Measurements from ENCODE around the gene PIP5K1C. TPM values are rescaled to one million over a fixed set of nuclear protein-coding genes. Genes with fewer than 3 reads are reported as not detected.

Gene PIP5K1C, protein sequence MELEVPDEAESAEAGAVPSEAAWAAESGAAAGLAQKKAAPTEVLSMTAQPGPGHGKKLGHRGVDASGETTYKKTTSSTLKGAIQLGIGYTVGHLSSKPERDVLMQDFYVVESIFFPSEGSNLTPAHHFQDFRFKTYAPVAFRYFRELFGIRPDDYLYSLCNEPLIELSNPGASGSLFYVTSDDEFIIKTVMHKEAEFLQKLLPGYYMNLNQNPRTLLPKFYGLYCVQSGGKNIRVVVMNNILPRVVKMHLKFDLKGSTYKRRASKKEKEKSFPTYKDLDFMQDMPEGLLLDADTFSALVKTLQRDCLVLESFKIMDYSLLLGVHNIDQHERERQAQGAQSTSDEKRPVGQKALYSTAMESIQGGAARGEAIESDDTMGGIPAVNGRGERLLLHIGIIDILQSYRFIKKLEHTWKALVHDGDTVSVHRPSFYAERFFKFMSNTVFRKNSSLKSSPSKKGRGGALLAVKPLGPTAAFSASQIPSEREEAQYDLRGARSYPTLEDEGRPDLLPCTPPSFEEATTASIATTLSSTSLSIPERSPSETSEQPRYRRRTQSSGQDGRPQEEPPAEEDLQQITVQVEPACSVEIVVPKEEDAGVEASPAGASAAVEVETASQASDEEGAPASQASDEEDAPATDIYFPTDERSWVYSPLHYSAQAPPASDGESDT
- 39.5 and 40.1 TPM in 2 replicates for total RNA-seq
- long read RNA-seq, partial matches to known transcripts, result 0 of 2 reads
- long read RNA-seq, other reads (novel, unspliced or antisense), result 2 of 2 reads

GRCh38 chr19:3700242-3701032, at the start of gene PIP5K1C:
PIP5K1C (minus strand) TSS chr19:3700468; CDS start chr19:3700390, 78 bp downstream.
- peak; percentile 97 for DNase-seq (ENCODE audit: low read depth, low spot score)
- H3K27ac Mint-ChIP-seq (ENCODE audit: unreplicated experiment), result no peak within 1 kb of the TSS

DNA sequence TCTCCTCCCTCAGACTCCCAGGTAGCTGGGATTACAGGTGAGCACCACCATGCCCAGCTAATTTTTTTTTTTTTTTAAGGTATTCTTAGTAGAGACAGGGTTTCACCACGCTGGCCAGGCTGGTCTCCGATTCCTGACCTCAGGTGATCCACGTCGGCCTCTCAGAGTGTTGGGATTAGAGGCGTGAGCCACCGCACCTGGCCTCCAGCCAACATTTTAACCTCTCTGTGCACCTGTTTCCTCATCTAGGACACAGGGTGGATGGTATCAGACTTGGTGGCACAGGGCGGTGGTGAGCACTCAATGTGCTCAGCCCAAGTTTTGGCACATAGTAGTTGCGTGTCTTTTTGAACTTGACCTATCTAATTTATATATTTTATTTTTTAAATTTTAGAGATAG, 48.7 kb upstream of the PIP5K1C start:
- Mint-ChIP-seq H3K27me3 (ENCODE audit: low read depth) (no peaks in the 10 kb centered on the region), H3K27ac (ENCODE audit: unreplicated experiment) (no peak overlapping the region), H3K4me3 (no peak overlapping the region), H3K36me3 (ENCODE audit: low read depth) (no peaks in the 10 kb centered on the region), H3K9me3 (no peaks in the 10 kb centered on the region), H3K4me1 (no peaks in the 10 kb centered on the region)
- DNase-seq (ENCODE audit: low read depth, low spot score), result no peak
- no peak for TF ChIP-seq CTCF (conservative IDR thresholded peaks at IDR 0.05)

More at GRCh38 chr19:3700242-3701032, at the start of gene PIP5K1C:
- Mint-ChIP-seq H3K4me3 (peak within 1 kb of the TSS; percentile 92), H3K9me3 (no peaks in the 10 kb centered on the region), H3K36me3 (ENCODE audit: low read depth) (no peaks in the 10 kb centered on the region), H3K4me1 (peaks cover 13% of the 10 kb centered on the region), H3K27me3 (ENCODE audit: low read depth) (peaks cover 3% of the 10 kb centered on the region)
- TF ChIP-seq CTCF (conservative IDR thresholded peaks at IDR 0.05), result peak; percentile 77

- Mint-ChIP-seq H3K4me3 (no peak overlapping the region), H3K27me3 (ENCODE audit: low read depth) (no peaks in the 10 kb centered on the region), H3K9me3 (no peaks in the 10 kb centered on the region), H3K27ac (ENCODE audit: unreplicated experiment) (peak overlapping the region; percentile 35), H3K36me3 (ENCODE audit: low read depth) (no peaks in the 10 kb centered on the region), H3K4me1 (no peaks in the 10 kb centered on the region)
- no peak for TF ChIP-seq CTCF (conservative IDR thresholded peaks at IDR 0.05)
- DNase-seq (ENCODE audit: low read depth, low spot score), result no peak
Observed at GRCh38 chr19:3746371-3747056, 46.2 kb upstream of the PIP5K1C start.

DNA sequence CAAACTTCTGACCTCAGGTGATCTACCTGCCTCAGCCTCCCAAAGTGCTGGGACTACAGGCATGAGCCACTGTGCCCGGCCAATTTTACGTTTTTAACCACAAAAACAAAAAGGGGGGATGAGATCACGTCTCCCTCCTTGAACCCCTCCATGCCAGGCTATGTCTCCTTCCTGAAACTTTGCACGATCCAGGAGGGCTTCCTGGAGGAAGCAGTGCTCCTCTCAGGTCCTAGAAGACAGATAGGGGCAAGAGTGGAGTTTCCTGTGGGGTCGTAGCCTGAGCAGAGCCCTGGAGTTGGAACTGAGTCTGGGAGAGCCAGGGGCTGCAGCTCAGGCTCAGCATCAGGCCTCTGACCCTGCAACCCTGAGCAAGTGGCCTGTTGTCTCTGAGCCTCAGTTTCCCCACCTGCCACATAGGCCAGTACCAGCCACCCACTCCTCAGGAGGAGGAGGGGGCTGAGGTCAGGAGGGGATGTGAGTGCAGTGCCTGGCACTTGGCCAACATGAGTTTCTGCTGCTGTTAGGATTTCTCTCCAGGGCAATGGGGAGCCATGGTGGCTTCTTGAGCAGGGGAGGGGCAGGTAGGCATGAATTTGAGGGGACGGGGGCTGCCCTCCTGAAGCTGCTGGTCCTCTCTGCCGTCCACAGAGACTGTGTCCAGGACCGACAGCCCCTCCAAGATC, 45.2 kb upstream of the PIP5K1C start:
- H3K27me3 Mint-ChIP-seq (ENCODE audit: low read depth), result no peaks in the 10 kb centered on the region

More for the DNA sequence above, 45.2 kb upstream of the PIP5K1C start:
- H3K4me3 Mint-ChIP-seq, result no peak overlapping the region
- H3K9me3 Mint-ChIP-seq, result no peaks in the 10 kb centered on the region
- H3K27ac Mint-ChIP-seq (ENCODE audit: unreplicated experiment), result no peak overlapping the region
- no peaks in the 10 kb centered on the region for H3K36me3 Mint-ChIP-seq (ENCODE audit: low read depth)
- no peaks in the 10 kb centered on the region for H3K4me1 Mint-ChIP-seq
- TF ChIP-seq CTCF (conservative IDR thresholded peaks at IDR 0.05), result no peak
- DNase-seq (ENCODE audit: low read depth, low spot score), result no peak

Measured in neural crest cell (in vitro differentiated cells).